H1 (cell line): ENCODE measurements around the gene CERS1. TPM values are rescaled to one million over a fixed set of nuclear protein-coding genes. Genes with fewer than 3 reads are reported as not detected.
A peak's percentile ranks its signal among the peaks of the same experiment; 100 is the strongest.

Experiments used
- RBBP5 ChIP-seq: IDR thresholded peaks from 2 replicates; pipeline ENCODE4 v1.7.1; 2012; ENCODE audit warnings: low read depth, mild to moderate bottlenecking, inconsistent platforms, low read length, moderate library complexity, borderline replicate concordance
- TAF1 ChIP-seq: IDR thresholded peaks from 2 replicates; pipeline ENCODE4 v1.6.1; 2011; ENCODE audit warnings: mild to moderate bottlenecking, low read depth, low read length
- TBP ChIP-seq: IDR thresholded peaks from 2 replicates; pipeline ENCODE4 v1.6.1; 2011; ENCODE audit warnings: low read depth, low read length, improper control_type of control experiment
- polyA plus RNA-seq, 7 experiments: library from polyadenylated mRNA; depleted of rRNA in 3 of 7; stranded (reverse) in 5 of 7; unstranded in 2 of 7; fragments of >200 nt in 5 of 7; fragments of 200-250 nt in 2 of 7; gene quantifications; 1 replicate in 5 of 7; 2 replicates in 1 of 7; 4 replicates in 1 of 7; pipeline versions ENCODE4 v1.2.1 to v1.2.3, GENCODE V29; 2011 to 2013; ENCODE audit warnings: missing spikeins in 2 of 7, mixed read lengths in 2 of 7
- total RNA-seq: library from RNA; stranded (reverse); fragmentation: NEBNext Ultra II Directional; extraction: Animal tissue kit (Norgen Biotek cat#: 25700); gene quantifications from 2 replicates; pipeline ENCODE4 v1.2.1, GENCODE V29; 2021
- TF ChIP-seq, protein P1 (sequence below): fragments of 300-600 bp; sonication (generic); IDR thresholded peaks from 2 replicates; pipeline ENCODE4 v1.7.1; 2012; ENCODE audit warnings: low read length, moderate library complexity, mild to moderate bottlenecking, inconsistent platforms; ENCODE audit not compliant: insufficient replicate concordance

CERS1 gene
- total and polyA plus RNA-seq, 2 of the 8 experiments (the other 6 are each of a cell fraction or from before 2014, with no cell fraction given) = 18.6 to 51.0 TPM

DNA sequence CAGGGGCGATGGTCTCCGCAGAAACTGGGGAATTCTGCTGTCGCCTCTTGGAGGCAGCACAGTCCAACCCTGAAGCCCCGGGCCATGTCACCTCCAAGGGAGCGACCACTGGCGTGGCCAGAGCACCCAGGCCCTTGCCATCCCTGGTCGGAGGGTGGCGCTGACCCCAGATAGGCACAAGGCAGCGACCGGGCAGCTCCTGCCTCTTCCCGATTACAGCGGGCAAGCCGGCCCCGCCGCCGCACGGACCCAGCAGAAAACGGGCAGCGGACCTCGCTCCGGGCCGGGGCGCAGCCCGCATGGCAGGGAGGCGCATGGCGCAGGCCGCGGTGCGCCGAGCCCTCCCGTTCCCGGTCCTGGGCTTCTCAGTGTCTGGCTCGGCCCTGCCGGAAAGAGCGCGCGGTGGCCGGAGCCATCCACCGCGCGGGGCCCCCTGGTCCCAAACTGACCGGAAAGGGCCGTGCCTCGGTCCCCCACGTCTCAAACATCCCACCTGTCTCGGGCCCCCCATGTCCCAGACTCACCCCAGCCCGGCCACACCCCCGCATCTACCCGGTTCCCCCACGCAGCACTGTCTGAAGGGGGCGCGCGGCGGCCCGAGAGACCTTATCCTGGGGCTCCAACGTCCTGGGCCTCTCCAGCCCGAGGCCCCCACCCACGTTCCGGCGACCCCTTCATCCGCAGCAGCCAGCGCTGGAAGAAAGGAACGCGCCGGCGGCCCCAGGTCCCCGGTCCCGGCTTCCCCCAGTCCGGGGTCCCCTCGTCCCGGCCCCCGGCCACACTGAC, 727 bp downstream of the CERS1 start (continued):
- TF ChIP-seq, protein P1, sequence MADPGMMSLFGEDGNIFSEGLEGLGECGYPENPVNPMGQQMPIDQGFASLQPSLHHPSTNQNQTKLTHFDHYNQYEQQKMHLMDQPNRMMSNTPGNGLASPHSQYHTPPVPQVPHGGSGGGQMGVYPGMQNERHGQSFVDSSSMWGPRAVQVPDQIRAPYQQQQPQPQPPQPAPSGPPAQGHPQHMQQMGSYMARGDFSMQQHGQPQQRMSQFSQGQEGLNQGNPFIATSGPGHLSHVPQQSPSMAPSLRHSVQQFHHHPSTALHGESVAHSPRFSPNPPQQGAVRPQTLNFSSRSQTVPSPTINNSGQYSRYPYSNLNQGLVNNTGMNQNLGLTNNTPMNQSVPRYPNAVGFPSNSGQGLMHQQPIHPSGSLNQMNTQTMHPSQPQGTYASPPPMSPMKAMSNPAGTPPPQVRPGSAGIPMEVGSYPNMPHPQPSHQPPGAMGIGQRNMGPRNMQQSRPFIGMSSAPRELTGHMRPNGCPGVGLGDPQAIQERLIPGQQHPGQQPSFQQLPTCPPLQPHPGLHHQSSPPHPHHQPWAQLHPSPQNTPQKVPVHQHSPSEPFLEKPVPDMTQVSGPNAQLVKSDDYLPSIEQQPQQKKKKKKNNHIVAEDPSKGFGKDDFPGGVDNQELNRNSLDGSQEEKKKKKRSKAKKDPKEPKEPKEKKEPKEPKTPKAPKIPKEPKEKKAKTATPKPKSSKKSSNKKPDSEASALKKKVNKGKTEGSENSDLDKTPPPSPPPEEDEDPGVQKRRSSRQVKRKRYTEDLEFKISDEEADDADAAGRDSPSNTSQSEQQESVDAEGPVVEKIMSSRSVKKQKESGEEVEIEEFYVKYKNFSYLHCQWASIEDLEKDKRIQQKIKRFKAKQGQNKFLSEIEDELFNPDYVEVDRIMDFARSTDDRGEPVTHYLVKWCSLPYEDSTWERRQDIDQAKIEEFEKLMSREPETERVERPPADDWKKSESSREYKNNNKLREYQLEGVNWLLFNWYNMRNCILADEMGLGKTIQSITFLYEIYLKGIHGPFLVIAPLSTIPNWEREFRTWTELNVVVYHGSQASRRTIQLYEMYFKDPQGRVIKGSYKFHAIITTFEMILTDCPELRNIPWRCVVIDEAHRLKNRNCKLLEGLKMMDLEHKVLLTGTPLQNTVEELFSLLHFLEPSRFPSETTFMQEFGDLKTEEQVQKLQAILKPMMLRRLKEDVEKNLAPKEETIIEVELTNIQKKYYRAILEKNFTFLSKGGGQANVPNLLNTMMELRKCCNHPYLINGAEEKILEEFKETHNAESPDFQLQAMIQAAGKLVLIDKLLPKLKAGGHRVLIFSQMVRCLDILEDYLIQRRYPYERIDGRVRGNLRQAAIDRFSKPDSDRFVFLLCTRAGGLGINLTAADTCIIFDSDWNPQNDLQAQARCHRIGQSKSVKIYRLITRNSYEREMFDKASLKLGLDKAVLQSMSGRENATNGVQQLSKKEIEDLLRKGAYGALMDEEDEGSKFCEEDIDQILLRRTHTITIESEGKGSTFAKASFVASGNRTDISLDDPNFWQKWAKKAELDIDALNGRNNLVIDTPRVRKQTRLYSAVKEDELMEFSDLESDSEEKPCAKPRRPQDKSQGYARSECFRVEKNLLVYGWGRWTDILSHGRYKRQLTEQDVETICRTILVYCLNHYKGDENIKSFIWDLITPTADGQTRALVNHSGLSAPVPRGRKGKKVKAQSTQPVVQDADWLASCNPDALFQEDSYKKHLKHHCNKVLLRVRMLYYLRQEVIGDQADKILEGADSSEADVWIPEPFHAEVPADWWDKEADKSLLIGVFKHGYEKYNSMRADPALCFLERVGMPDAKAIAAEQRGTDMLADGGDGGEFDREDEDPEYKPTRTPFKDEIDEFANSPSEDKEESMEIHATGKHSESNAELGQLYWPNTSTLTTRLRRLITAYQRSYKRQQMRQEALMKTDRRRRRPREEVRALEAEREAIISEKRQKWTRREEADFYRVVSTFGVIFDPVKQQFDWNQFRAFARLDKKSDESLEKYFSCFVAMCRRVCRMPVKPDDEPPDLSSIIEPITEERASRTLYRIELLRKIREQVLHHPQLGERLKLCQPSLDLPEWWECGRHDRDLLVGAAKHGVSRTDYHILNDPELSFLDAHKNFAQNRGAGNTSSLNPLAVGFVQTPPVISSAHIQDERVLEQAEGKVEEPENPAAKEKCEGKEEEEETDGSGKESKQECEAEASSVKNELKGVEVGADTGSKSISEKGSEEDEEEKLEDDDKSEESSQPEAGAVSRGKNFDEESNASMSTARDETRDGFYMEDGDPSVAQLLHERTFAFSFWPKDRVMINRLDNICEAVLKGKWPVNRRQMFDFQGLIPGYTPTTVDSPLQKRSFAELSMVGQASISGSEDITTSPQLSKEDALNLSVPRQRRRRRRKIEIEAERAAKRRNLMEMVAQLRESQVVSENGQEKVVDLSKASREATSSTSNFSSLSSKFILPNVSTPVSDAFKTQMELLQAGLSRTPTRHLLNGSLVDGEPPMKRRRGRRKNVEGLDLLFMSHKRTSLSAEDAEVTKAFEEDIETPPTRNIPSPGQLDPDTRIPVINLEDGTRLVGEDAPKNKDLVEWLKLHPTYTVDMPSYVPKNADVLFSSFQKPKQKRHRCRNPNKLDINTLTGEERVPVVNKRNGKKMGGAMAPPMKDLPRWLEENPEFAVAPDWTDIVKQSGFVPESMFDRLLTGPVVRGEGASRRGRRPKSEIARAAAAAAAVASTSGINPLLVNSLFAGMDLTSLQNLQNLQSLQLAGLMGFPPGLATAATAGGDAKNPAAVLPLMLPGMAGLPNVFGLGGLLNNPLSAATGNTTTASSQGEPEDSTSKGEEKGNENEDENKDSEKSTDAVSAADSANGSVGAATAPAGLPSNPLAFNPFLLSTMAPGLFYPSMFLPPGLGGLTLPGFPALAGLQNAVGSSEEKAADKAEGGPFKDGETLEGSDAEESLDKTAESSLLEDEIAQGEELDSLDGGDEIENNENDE = no peak
- TF ChIP-seq TBP = peak; percentile 28; the same call in 1 of the 2 replicates
- peak; percentile 26; the same call in 1 of the 2 replicates for TF ChIP-seq RBBP5
- peak; percentile 37; the same call in 1 of the 2 replicates for TF ChIP-seq TAF1
